Iris pigment epithelial cell (primary cell): ENCODE results near the gene DPEP3.

Source experiments
- DNase-seq: peaks from one replicate; pipeline ENCODE4 v3.0.0-alpha.2; 2011; ENCODE audit warnings: low read depth

The DPEP3 gene

GRCh38 chr16:67966549-67967182 is 13.6 kb downstream of the DPEP3 start:
- DNase-seq = peak; percentile 53

GRCh38 chr16:67965668-67966548 is 14.4 kb downstream of the DPEP3 start:
- peak; percentile 41 for DNase-seq

GRCh38 chr16:67964477-67965131 is 15.7 kb downstream of the DPEP3 start:
- no peak for DNase-seq

GRCh38 chr16:67963662-67964321 is 16.5 kb downstream of the DPEP3 start:
- DNase-seq = no peak

- DNase-seq = no peak
Measured at GRCh38 chr16:67963292-67963661, 17.0 kb downstream of the DPEP3 start.

GRCh38 chr16:67962135-67962534 is 18.2 kb downstream of the DPEP3 start:
- DNase-seq = no peak

- no peak for DNase-seq
Measured at GRCh38 chr16:67961551-67961957, 18.7 kb downstream of the DPEP3 start.

GRCh38 chr16:67959536-67960329 is 20.6 kb downstream of the DPEP3 start:
- DNase-seq = peak; percentile 30

- DNase-seq = no peak
Measured at GRCh38 chr16:67957622-67958021, 22.7 kb downstream of the DPEP3 start.

GRCh38 chr16:67954421-67955196 is 25.7 kb downstream of the DPEP3 start:
- no peak for DNase-seq

- DNase-seq = no peak
Measured at GRCh38 chr16:67953641-67954375, 26.5 kb downstream of the DPEP3 start.

GRCh38 chr16:67951485-67951884 is 28.8 kb downstream of the DPEP3 start:
- DNase-seq = no peak

- no peak for DNase-seq
Measured at GRCh38 chr16:67950335-67950843, 29.9 kb downstream of the DPEP3 start.

- DNase-seq = no peak
Measured at GRCh38 chr16:67949645-67950044, 30.7 kb downstream of the DPEP3 start.

GRCh38 chr16:67948015-67948414 is 32.3 kb downstream of the DPEP3 start:
- DNase-seq = no peak

- DNase-seq = no peak
Measured at GRCh38 chr16:67946966-67947558, 33.2 kb downstream of the DPEP3 start.

GRCh38 chr16:67946128-67946569 is 34.1 kb downstream of the DPEP3 start:
- DNase-seq = no peak

- DNase-seq = no peak
Measured at GRCh38 chr16:67945392-67945933, 34.8 kb downstream of the DPEP3 start.
